Measurements from ENCODE around the gene CNOT8.

Gene CNOT8

DNA sequence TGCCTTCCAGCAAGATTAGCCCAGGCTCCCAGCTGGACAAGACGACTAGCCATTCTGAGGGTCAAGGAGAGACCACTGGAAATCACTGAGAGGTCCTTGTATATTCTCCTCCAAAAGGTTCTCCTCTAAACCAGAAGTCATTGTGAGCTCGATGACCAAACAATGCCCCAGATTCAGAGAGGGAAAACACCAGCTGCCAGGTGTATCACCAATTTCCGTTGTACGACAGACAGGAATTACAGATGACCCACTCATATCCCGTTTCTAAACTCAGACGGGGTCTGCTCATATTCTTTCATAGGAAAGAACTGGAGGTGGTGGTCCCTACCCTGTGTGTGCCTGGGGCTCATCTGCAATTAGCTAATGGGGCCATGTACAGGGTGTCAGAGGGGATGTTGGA lies 22.2 kb upstream of the CNOT8 start:
- DNase-seq = no peak

DNA sequence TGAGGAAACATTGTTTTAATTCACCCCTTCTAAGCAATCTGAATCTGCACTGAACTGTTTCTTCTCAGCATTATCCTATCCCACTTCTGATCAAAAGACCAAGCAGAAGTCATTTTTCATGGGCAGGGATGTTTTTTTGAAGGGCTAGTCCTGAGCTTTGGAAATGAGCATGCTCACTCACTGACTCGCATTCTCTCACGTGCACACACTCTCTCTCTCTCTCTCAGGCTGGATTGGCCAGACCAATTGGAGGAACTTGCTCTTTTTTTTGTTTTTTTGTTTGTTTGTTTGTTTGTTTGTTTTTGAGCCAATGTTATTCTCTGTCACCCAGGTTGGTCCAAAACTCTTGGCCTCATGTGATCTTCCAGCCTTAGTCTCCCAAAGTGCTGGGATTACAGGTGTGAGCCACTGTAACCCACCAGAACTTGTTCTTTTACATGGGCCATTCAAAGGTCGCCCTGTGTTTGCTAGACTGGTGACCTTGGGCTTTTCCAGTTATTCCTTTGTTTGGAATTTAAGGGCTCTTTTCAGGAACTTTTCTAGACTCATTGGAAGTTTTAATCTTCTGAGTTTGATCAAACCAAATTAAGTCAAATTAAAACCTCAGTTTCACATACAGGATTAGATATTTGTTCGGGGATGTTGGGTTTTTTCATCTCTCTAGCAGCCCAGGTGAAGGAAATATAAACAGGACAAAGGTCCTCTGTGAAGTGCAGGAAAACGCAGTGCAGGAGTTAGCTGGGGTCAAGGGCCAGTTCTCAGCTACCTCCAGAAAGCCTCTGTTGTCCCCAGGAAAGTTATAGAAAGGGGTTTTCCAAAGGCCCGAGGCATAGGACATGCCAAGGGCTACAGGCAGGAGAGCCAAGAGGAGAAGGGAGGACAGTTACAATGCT lies 21.2 kb upstream of the CNOT8 start:
- no peak for DNase-seq

DNA sequence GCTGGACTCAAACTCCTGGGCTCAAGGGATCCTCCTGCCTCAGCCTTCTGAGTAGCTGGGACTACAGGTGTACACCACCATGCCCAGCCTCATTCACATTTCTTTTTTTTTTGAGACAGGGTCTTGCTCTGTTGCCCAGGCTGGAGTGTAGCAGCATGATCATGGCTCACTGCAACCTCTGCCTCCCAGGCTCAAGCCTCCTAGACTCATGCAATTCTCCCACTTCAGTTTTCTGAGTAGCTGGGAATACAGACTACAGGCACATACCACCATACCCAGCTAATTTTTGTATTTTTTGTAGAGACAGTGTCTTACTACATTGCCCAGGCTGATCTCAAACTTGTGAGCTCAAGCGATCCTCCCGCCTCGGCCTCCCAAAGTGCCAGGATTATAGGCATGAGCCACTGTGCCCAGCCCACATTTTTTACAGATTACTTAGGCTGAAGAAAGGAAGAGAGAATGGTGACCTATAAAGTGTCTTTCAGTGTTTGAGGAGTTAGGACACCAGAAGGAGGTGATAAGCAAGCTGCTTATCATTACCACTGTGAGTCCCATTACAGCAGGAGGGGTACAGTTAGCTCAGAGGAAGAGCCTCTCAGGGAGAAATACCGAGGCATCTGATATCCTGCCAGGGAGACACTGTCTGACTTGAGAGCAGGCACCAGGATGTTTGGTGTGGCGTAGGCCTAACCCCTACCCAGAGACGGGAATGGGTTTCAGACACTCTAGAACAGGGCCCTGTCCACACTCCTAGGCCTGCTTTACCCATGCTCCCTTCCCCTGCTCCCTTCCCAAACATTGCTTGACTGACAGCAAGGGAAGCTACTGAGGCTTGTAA lies 17.8 kb upstream of the CNOT8 start:
- DNase-seq = no peak

DNA sequence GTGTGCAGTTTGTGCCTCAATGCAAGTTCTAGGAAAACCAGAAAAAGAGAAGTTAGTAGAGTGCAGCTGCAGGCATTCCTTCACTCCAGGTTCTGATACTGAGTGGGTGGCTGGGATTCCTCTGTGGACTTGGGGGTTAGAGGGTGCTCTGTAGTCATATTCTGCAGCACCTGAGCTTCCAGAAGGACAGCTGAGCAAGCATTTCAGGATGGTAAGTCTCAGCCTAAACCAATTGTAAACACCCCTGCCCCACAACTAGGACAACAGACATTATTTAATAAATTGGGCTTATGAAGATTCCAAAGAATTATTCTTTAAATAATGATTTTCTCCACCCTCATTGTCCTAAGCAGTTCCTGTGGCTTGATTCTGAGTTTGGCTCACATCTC lies 17.2 kb upstream of the CNOT8 start:
- no peak for DNase-seq

DNA sequence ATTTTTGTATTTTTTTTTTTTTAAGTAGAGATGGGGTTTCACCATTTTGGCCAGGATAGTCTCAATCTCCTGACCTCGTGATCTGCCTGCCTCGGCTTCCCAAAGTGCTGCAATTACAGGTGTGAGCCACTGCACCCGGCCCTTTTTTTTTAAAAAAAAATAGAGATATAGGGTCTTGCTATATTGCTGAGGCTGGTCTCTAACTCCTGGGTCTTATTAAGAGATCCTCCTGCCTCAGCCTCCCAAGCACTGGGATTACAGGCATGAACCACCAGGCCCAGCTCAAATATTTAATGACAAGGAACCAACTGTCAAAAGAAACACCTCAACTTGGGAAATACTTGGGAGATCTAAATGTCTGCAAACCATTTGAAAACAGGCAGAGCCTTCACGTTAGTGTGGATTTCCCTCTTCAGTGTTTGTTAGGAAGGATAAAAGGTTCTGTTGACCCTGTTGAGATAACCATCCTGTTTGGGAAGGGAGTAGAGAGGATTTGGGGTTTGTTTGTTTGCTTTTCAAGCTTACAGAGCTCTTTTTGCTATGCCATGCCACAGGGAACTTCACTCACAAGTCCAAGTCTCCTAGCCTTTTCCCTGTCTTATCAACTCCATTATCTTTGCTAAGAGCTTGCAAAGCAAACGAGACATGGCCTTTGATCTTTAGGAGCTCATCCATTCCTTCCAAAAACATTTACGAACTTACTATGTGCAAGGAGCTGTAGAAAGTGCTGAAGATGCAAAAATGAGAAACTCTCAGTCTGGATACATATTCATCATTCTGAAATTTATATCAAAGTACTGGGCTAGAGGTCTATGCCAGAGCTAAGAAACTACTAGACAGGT lies 15.5 kb upstream of the CNOT8 start:
- no peak for DNase-seq

DNA sequence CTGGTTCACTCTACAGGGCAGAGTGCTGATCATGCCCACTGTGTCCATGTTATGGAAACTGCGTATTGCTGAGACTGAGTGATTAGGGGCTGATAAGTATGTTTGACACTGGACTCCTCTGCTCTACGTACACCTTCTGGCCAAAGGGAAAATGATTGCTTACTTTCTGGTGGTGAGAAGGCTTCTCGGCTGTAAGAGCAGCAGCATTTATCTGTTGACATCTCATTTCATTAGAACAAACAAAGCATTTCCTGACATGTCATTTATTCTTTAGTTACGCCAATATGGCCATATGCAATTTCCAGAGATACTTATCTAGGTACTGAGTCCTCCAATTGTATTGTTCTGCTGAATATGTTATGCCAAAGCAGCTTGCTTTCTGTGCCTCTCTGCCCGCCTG lies 13.6 kb upstream of the CNOT8 start:
- DNase-seq = no peak

DNA sequence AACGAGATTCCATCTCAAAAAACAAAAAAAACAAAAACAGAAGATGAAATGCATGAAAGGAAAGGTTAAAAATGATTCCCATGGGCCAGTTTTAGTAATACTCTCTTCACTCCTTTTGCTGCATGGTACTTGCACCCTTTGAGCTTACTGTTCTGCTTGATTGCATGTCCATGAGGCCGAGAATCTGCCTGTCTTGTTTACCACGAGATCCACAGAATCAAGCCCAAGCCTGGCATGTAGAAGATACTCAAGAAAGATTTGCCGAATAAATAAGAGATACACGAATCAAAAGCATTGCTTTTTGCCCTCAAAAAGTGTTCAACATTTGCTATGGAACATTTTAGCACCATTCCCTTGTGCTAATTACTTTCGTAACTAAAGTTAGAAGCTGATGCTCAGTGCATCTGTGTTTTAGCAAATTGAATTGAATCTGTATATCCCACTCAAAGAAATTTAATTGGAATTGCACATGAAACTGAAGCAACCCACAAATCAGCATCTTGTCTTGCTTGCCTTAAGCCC lies 9.1 kb upstream of the CNOT8 start:
- no peak for DNase-seq

DNA sequence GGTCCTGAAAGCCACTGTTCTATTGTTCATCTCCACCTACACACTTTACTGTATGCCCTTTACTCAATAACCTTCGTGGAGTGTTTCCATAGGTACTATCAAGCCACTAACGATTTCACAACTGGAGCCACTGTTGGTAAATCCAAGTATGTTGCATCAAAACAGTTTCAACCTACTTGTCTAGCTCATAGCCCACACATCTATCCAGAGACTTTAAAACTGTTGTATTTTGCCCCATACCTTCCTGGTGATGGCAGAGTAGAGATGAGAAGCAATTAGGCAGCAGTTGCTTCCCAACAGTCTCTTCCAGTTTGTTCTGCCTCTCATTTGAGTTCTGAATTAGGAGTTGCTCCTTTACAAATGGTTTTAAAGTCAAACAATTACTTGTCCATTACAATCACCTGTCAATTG lies 8.6 kb upstream of the CNOT8 start:
- DNase-seq = no peak

DNA sequence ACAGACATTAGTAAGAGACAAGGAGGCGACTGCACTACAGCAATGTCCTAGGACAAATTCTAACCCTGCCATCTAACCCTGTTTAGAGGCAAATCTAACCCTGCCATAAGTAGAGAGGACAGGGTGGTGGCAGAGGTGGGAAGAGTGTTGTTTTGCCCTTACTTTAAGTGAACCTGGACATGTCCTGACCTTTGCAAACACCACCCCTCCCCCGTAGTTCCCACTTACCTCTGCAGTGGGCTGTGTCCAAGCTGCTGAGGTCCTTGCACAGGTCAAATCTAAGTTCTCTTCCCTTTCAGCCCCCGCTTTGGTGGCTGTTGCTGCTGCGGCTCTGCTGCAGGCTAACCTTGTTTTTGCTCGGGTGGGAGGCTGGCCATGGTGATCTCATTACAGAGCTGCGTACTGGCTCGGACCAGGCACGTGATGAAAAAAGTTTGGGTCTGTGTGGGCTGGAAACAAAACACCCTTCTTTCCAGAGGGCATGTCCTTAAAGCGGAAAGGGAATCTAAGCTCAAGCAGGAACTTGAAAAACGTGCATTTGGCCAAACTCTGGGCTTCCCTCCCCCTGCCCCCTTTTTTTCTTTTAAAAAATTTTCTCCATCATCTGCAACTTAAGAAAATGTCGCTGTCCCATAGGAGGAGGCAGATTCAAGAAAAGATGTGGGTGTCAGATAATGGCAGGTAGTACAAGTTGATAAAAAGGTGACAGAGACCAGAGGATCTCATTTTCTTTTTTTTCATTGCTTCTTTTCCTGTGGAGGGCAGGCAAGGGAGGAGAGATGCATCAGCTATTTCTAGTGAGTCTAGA lies 8.0 kb upstream of the CNOT8 start, which contains the start of gene FAXDC2:
TSS of gene FAXDC2 (minus strand) at position 349 of the 808 bp plus-strand sequence. CDS start 12,425 bp downstream, outside the sequence.
- DNase-seq = no peak

DNA sequence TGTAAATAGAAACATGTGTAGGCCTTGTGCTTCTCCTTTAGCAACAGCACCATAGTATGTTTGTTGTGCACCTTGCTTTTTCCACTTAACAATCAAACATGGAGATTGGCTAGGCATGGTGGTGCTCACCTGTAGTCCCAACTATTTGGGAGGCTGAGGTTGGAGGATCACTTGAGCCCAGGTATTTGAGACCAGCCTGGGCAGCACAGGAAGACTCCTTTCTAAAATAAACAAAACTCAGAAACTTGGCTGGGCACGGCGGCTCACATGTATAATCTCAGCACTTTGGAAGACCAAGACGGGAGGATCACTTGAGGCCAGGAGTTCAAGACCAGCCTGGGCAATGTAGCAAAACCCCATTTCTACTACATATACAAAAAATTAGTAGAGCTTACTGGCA lies 7.1 kb upstream of the CNOT8 start:
- no peak for DNase-seq

DNA sequence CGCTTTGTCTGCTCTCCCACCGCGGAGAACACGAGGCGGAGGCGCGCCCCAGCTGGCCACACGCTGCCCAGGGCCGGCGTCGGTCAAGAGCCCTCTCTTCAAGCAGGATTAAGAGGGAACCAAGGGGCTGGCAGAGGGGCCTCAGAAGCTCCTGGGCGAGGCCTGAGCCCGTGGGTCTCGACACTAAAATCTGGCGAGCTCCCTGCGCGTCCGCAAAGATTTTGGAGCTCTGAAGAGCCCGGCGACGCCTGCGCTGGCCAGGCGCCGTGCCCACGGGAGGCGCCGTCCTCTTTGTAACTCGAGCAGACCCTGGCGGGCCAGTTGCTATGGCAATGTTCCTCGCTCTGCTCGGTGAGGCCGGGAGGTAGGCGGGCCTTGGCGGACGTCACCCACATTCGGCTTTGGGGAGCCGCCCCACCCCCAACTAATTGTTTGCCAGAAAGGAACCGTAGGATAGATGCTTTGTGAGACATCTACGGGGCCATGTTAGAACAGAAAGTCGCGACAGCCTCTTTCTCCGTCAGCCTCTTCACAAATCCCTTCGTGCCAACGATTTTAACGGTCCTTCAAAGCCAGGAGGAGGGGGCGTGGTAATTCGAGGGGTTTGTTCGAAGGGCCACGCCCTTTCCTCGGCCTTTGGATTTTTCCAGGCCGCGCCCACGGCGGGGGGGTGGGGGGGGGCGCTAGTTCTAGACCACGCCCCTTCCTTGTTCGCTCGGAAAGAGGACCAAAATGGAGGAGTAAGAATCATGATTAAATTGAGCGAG lies 714 bp upstream of the CNOT8 start:
- peak; percentile 96 to 97 for DNase-seq

DNA sequence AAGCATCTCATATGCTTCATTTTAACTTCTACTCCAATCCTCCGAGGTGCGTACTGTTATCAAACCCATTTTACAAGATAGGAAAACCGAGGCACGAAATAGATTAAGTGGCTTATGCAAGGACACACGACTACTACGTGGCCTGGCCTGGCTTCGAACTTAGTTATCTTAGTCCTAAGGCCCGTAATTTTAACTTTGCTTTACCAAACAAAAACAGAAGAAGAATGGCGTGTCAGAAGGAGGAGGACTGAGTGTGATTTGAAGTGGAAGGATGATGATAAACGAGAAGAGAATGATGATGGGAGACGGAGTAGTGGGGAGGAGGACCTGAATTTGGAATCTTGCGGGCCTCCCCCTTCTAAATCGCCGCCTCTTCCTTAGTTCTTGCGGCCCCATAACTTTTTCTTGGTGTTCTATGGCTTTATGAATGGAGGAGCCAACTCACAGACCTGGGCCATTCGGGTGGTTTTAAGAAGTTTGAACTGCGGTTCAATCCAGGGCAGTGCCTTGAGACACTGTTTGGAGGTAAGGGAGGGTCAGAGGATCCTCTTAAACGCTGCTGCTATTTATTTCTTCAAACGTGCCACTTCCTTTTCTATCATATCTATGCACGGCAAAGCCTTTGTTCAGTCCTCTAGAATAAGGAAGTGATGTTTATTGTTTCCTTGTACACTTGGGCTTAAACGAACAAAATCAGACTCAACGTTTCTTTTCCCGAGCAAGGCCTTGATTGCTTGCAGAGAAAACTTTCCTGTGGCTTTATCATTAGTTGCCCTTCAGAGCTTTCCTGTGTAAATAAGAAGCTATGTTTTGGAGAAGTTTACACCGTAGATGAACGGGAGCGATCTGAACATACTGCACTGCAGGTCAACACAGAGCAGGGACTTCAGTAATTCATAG lies 795 bp downstream of the CNOT8 start:
- DNase-seq = no peak

DNA sequence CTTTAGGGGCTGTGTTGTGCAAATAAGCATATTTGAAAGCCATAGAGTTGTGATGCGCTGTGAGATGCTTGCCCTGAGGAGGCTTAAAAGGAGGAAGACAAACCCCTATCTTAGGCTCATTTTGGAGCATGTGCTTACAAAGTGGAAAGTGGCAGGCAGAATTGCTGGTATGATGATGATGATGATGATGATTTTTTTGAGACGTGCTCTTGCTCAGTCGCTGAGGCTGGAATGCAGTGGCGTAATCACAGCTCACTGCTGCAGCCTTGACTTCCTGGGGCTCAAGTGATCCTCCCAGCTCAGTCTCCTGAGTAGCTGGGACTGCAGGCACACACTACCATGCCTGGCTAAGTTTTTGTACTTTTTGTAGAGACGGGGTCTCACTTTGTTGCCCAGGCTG lies 1.7 kb downstream of the CNOT8 start:
- DNase-seq = no peak

DNA sequence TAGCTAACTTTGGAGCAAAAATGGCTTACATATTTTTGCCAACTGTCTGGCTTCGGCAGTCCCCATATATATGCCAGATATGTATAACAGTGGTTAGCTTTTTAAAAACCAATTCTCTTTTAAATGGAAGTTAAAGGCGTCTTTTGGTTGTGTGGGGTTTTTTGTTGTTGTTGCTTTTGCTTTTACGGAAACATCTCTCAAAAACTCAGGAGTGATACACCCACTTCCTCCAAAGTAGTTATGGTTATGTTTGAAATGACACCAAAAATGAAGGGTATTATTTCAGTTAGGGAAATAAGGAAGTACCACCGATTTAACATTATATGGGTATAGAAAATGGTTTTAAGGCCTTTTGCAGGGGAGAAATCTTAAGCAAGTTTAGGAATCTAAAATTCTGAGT lies 2.3 kb downstream of the CNOT8 start:
- no peak for DNase-seq

DNA sequence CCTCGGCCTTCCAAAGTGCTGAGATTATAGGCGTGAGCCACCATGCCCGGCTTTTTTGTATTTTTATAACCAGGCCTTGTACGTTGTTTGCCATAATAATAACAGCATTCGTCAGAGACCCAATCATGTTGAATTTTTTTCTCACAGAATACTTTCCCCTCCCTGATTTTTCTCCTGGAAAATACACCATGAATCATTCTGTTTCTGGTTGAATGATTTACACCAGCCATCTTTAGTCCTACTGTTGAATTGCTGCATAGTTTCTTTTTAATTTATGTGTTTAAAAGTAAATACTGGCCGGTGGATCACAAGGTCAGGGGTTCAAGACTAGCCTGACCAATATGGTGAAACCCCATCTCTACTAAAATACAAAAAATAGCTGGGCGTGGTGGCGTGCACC lies 3.5 kb downstream of the CNOT8 start:
- DNase-seq = no peak

DNA sequence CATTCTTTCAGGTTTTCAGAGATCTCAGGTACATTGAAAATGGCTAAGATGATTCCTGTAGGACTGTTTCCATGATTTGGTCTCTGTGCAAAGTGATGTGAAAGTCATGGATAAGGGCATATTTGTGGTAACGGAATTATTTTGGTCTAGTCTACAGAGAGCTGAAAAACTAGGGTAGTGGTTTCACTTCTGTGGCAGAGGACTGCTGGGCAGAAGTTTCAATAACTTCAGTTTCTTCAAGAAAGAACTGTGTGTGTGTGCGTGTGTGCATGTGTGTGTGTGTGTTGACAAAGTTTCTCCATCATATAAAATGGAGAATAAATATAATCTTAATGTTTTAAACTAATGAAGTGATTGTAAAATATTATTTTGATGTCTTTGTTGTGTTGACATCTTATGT lies 4.3 kb downstream of the CNOT8 start:
- no peak for DNase-seq

DNA sequence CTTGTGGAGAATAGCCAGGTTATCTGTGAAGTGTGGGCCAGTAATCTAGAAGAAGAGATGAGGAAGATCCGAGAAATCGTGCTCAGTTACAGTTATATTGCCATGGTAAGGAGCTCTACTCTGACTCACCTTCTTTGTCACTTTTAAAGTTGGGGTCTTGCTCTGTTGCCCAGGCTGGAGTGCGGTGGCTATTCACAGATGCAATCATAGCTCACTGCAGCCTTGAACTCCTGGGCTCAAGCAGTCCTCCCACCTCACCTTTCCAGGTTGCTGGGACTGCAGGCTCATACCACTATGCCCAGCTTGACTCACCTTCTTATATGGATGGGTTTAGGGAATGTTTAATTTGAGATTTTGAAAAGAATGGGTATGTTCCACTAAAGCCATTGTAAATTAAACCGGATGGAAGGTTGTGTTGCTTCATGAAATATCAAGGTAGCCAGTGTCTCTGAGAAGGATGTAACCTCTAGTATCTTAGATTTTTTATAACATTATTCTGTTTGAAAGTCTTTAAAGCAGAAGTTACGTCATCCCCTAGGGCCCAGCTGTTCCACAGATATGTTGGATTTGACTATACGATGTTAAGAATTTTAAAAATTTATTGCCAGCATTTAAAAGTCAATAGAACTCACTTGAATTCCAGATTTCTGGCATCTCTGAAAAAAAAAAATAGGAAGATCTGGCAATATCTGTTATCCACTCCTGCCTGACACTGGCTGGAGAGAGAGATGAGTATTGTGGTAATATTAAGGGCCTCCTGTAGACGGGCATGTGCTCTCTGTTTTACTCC lies 5.1 kb downstream of the CNOT8 start:
- DNase-seq = no peak

DNA sequence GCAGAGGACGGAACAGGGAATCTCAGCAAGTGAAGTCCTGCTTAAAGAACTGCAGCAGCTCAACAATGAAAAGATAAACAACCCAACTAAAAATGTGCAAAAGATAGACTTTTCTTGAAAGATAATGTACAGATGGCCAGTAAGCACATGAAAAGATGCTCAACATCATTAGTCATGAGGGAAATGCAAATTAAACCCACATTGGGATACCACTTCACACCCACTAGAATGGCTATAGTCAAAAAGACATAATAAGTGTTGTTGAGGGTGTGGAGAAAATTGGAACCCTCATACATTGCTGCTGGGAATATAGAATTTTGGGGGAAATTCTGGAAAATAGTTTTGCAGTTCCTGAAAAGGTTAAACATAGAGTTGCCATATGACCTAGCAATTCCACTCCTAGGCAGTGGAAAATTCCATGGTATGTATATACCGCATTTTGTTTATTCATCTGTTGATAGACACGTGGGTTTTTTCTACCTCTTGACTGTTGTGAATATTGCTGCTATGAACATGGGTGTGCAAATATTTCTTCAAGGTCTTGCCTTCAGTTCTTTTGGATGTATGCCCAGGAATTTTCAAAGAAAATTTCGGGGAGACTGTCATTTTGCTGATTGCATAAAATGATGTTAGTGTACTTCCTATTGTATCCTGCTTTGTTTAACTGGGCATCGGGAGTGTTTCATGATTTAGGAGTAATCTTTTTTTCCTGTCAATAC lies 7.2 kb downstream of the CNOT8 start:
- no peak for DNase-seq

DNA sequence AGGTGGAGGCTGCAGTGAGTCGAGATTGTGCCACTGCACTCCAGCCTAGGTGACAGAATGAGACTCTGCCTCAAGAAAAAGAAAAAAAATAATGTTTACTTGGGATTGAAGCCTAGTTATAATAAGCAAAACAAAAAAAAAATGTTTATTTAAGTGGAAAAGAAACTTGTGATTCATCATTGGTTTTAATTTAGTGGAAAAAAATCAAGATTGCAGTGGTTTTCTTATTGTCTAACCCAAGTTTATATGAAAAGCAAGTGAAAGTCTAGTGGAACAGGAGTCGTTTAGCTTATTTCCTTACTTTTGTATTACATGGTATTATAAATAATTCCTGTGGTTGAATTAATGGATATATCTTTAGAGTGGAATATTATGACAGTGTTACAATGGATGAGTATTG lies 8.4 kb downstream of the CNOT8 start:
- DNase-seq = no peak
